ENCODE data around the gene HLA-DQB2.
"Not testable (repeated sequence)": the region's sequence is repeated elsewhere in the genome, so short reads cannot be mapped to it uniquely, and the experiment has no call there.

HLA-DQB2 gene

GRCh38 chr6:32752580-32752979 is 10.8 kb downstream of the HLA-DQB2 start:
- no peak overlapping the region for H3K4me3 ChIP-seq (ENCODE audit: low read length)
- TF ChIP-seq CTCF (conservative IDR thresholded peaks at IDR 0.05; ENCODE audit: low read depth, low read length): no peak
- DNase-seq (ENCODE audit: low read depth): no peak

GRCh38 chr6:32745649-32746048 is 17.7 kb downstream of the HLA-DQB2 start:
- H3K4me3 ChIP-seq (ENCODE audit: low read length); DNase-seq (ENCODE audit: low read depth): not testable (repeated sequence)

DNA sequence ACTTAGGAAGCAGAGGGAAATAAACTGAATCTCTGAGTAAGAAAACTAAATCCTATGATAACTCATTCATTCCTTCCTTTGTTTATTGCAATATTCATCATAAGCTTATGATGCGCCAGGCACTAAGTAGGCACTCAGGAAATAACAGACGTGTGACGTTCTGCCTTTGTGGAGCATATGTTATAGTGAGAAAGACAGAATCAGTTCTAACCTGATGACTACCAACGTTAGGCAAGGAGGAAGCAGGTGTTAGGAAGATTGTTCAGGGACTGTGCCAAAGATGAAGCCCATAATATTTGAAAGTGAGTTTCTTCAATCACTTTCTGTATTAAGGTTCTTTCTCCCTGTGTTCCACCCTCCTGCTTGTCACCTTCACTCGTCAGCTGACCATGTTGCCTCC is 18.6 kb downstream of the HLA-DQB2 start:
- no peak for TF ChIP-seq CTCF (conservative IDR thresholded peaks at IDR 0.05; ENCODE audit: low read depth, low read length)
- no peak overlapping the region for H3K4me3 ChIP-seq (ENCODE audit: low read length)
- DNase-seq (ENCODE audit: low read depth): no peak

DNA sequence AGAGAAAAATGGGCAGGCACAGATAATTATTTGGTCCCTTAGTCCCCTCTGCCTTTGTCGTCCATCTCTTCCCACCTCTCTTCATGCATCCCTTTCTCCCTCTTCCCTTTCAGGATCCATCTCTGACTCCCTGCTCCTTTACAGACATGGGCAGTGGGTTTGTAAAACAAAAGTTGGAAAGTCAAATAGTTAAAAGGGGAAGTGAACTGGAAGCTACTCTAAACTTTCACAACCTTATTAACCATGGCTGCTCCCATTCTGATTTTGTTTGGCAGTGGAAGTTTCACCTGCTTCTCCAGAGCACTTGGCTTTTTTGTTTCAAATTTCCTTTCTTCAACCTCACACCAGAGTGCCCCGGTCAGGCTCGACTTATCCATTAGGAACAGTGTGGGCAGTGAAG is 21.0 kb downstream of the HLA-DQB2 start:
- DNase-seq (ENCODE audit: low read depth): no peak
- H3K4me3 ChIP-seq (ENCODE audit: low read length): no peak overlapping the region
- TF ChIP-seq CTCF (conservative IDR thresholded peaks at IDR 0.05; ENCODE audit: low read depth, low read length): no peak

GRCh38 chr6:32741031-32741960 is 22.0 kb downstream of the HLA-DQB2 start, which contains the start of gene HLA-DQA2:
Gene HLA-DQA2, plus strand, starts transcription at chr6:32741391. Its CDS starts 53 bp downstream, at chr6:32741444.
- no peak within 1 kb of the TSS for H3K4me3 ChIP-seq (ENCODE audit: low read length)
- TF ChIP-seq CTCF (conservative IDR thresholded peaks at IDR 0.05; ENCODE audit: low read depth, low read length): no peak
- no peak for DNase-seq (ENCODE audit: low read depth)

GRCh38 chr6:32738126-32738525 is 25.2 kb downstream of the HLA-DQB2 start:
- no peak for TF ChIP-seq CTCF (conservative IDR thresholded peaks at IDR 0.05; ENCODE audit: low read depth, low read length)
- DNase-seq (ENCODE audit: low read depth): no peak
- no peak overlapping the region for H3K4me3 ChIP-seq (ENCODE audit: low read length)

GRCh38 chr6:32718879-32719278 is 44.5 kb downstream of the HLA-DQB2 start:
- DNase-seq (ENCODE audit: low read depth): no peak
- H3K4me3 ChIP-seq (ENCODE audit: low read length): no peak overlapping the region
- no peak for TF ChIP-seq CTCF (conservative IDR thresholded peaks at IDR 0.05; ENCODE audit: low read depth, low read length)

Data from retinal pigment epithelial cell (primary cell).